ENCODE measurements around the gene MAST3. TPM values are rescaled to one million over a fixed set of nuclear protein-coding genes. Genes with fewer than 3 reads are reported as not detected.

MAST3 gene
- polyA plus RNA-seq, 1 donor from 2014 or later, result 2.3 TPM

DNA sequence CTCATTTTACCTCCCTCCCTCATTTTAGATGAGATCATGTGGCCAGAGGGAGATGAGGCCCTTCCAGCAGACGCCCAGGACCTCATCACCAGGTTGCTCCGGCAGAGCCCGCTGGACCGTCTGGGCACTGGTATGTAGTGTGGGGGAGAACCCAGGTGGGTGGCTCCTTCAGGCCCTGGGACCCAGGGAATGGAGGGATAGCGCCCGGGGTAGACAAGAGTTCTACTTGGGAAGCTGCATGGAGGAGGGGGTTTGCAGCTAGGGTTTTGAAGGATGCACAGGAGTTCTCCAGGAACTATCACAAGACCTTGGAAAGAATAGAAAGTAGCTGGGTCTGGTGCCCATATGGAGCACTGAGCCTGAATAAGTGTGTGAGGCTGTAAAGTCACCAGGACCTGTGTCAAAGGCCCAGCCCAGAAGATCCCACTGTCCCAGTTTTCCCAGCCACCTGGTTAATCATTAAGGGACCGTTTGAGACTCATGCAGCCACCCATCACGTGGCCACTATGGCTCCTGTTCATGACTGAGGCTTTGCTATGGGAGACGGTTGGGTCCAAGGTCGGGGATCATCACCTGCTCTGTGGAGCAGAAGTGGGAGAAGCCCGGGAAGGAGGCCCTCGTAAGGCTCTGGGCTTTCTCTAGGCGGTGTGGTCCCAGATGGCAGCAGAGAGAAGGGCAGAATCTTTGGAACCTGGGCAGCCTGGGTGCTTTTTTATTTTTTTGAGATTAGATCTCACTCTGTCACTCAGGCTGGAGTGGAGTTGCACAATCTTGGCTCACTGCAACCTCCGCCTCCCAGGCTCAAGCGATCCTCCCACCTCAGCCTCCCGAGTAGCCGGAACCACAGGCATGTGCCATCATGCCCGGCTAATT lies 38.4 kb downstream of the MAST3 start:
- Histone ChIP-seq H3K79me2 (replicated peaks; ENCODE audit: insufficient read depth, low read length) (no peaks in the 10 kb centered on the region), H3K27me3 (ENCODE audit: insufficient read depth, low read depth, low read length) (no peaks in the 10 kb centered on the region), H3K27ac (ENCODE audit: low read length) (no peak overlapping the region), H3K9me3 (ENCODE audit: low read length) (no peaks in the 10 kb centered on the region), H2AFZ (ENCODE audit: low read depth, low read length) (no peak overlapping the region), H3K4me3 (ENCODE audit: low read length) (no peak overlapping the region), H3K9me2 (ENCODE audit: insufficient read depth, low read length) (no peaks in the 10 kb centered on the region), H3K4me2 (ENCODE audit: low read length) (no peak overlapping the region), H4K20me1 (ENCODE audit: insufficient read depth) (no peaks in the 10 kb centered on the region), H3F3A (ENCODE audit: insufficient read depth, low read length, poor library complexity, severe bottlenecking) (no peaks in the 10 kb centered on the region), H3K36me3 (ENCODE audit: insufficient read depth, low read length) (no peaks in the 10 kb centered on the region), H3K9ac (ENCODE audit: low read length) (no peak overlapping the region)
- TF ChIP-seq MXI1 (conservative IDR thresholded peaks at IDR 0.05; ENCODE audit: poor library complexity, severe bottlenecking), result no peak

DNA sequence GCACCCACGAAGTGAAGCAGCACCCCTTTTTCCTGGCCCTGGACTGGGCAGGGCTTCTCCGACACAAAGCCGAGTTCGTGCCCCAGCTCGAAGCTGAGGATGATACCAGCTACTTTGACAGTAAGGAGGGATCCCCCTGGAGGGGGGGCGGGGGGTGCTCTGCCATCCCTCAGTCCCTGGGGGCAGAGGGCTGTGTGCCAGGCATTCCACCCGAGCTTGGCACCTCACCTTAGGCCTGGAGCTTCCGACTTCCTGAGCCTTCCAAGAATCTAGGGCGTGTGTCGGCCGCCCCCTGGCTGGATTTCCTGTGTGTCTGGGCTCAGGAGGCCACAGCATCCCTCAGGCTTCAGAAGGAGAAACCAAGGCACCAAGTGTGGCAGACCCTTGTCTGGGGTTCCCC lies 39.7 kb downstream of the MAST3 start:
- no peaks in the 10 kb centered on the region for H3K9me2 ChIP-seq (ENCODE audit: insufficient read depth, low read length)
- no peaks in the 10 kb centered on the region for H3F3A ChIP-seq (ENCODE audit: insufficient read depth, low read length, poor library complexity, severe bottlenecking)
- no peak overlapping the region for H2AFZ ChIP-seq (ENCODE audit: low read depth, low read length)
- H3K9me3 ChIP-seq (ENCODE audit: low read length), result no peaks in the 10 kb centered on the region
- no peaks in the 10 kb centered on the region for H3K27me3 ChIP-seq (ENCODE audit: insufficient read depth, low read depth, low read length)
- no peak overlapping the region for H3K4me3 ChIP-seq (ENCODE audit: low read length)
- no peaks in the 10 kb centered on the region for H3K79me2 ChIP-seq (replicated peaks; ENCODE audit: insufficient read depth, low read length)
- no peak overlapping the region for H3K27ac ChIP-seq (ENCODE audit: low read length)
- H4K20me1 ChIP-seq (ENCODE audit: insufficient read depth), result no peaks in the 10 kb centered on the region
- no peak overlapping the region for H3K9ac ChIP-seq (ENCODE audit: low read length)
- TF ChIP-seq EZH2 (IDR thresholded peaks at IDR 0.05; ENCODE audit: borderline replicate concordance, insufficient read depth, low read length, poor library complexity, severe bottlenecking), result no peak
- H3K4me2 ChIP-seq (ENCODE audit: low read length), result no peak overlapping the region
- H3K36me3 ChIP-seq (ENCODE audit: insufficient read depth, low read length), result no peaks in the 10 kb centered on the region

DNA sequence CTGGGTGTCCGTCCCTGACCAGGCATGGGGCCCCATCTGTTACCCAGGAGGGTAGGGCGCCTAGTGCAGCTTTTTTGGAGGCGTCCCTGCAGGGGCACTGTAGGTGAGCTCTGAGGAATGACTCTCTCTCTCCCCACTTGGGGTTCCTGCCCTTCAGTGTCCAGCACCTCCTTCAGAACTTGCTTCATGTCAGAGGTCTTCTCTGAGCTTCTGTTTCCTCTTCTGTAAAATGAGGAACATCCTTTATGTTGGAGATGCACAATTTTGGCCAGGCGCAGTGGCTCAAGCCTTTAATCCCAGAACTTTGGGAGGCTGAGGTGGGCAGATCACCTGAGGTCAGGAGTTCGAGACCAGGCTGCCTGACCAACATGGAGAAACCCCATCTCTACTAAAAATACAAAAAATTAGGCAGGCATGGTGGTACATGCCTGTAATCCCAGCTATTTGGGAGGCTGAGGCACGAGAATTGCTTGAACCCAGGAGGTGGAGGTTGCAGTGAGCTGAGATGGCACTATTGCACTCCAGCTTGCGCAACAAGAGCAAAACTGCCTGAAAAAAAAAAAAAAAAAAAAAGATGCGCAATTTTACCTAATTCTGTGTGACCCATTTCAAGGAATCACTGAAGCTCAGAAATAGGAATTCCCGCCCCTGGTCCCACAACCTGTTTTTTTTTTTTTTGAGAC lies 40.2 kb downstream of the MAST3 start:
- Histone ChIP-seq H3K79me2 (replicated peaks; ENCODE audit: insufficient read depth, low read length) (no peaks in the 10 kb centered on the region), H3K9me3 (ENCODE audit: low read length) (no peaks in the 10 kb centered on the region), H2AFZ (ENCODE audit: low read depth, low read length) (no peak overlapping the region), H4K20me1 (ENCODE audit: insufficient read depth) (no peaks in the 10 kb centered on the region), H3F3A (ENCODE audit: insufficient read depth, low read length, poor library complexity, severe bottlenecking) (no peaks in the 10 kb centered on the region), H3K27me3 (ENCODE audit: insufficient read depth, low read depth, low read length) (no peaks in the 10 kb centered on the region), H3K36me3 (ENCODE audit: insufficient read depth, low read length) (no peaks in the 10 kb centered on the region), H3K4me3 (ENCODE audit: low read length) (no peak overlapping the region), H3K27ac (ENCODE audit: low read length) (no peak overlapping the region), H3K9ac (ENCODE audit: low read length) (no peak overlapping the region), H3K9me2 (ENCODE audit: insufficient read depth, low read length) (no peaks in the 10 kb centered on the region), H3K4me2 (ENCODE audit: low read length) (no peak overlapping the region)
- TF ChIP-seq EZH2 (IDR thresholded peaks at IDR 0.05; ENCODE audit: borderline replicate concordance, insufficient read depth, low read length, poor library complexity, severe bottlenecking), result no peak
- TF ChIP-seq TAF1 (IDR thresholded peaks at IDR 0.05; ENCODE audit: low read depth), result no peak
- TF ChIP-seq, protein P1, sequence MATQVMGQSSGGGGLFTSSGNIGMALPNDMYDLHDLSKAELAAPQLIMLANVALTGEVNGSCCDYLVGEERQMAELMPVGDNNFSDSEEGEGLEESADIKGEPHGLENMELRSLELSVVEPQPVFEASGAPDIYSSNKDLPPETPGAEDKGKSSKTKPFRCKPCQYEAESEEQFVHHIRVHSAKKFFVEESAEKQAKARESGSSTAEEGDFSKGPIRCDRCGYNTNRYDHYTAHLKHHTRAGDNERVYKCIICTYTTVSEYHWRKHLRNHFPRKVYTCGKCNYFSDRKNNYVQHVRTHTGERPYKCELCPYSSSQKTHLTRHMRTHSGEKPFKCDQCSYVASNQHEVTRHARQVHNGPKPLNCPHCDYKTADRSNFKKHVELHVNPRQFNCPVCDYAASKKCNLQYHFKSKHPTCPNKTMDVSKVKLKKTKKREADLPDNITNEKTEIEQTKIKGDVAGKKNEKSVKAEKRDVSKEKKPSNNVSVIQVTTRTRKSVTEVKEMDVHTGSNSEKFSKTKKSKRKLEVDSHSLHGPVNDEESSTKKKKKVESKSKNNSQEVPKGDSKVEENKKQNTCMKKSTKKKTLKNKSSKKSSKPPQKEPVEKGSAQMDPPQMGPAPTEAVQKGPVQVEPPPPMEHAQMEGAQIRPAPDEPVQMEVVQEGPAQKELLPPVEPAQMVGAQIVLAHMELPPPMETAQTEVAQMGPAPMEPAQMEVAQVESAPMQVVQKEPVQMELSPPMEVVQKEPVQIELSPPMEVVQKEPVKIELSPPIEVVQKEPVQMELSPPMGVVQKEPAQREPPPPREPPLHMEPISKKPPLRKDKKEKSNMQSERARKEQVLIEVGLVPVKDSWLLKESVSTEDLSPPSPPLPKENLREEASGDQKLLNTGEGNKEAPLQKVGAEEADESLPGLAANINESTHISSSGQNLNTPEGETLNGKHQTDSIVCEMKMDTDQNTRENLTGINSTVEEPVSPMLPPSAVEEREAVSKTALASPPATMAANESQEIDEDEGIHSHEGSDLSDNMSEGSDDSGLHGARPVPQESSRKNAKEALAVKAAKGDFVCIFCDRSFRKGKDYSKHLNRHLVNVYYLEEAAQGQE (IDR thresholded peaks at IDR 0.05; ENCODE audit: borderline replicate concordance), result no peak
- TF ChIP-seq EP300 (conservative IDR thresholded peaks at IDR 0.05; ENCODE audit: poor library complexity, severe bottlenecking), result no peak
- TF ChIP-seq, protein P2, sequence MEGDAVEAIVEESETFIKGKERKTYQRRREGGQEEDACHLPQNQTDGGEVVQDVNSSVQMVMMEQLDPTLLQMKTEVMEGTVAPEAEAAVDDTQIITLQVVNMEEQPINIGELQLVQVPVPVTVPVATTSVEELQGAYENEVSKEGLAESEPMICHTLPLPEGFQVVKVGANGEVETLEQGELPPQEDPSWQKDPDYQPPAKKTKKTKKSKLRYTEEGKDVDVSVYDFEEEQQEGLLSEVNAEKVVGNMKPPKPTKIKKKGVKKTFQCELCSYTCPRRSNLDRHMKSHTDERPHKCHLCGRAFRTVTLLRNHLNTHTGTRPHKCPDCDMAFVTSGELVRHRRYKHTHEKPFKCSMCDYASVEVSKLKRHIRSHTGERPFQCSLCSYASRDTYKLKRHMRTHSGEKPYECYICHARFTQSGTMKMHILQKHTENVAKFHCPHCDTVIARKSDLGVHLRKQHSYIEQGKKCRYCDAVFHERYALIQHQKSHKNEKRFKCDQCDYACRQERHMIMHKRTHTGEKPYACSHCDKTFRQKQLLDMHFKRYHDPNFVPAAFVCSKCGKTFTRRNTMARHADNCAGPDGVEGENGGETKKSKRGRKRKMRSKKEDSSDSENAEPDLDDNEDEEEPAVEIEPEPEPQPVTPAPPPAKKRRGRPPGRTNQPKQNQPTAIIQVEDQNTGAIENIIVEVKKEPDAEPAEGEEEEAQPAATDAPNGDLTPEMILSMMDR (IDR thresholded peaks at IDR 0.05; ENCODE audit: poor library complexity, severe bottlenecking), result no peak
- TF ChIP-seq POLR2AphosphoS5 (IDR thresholded peaks at IDR 0.05), result no peak
- TF ChIP-seq RAD21 (conservative IDR thresholded peaks at IDR 0.05), result no peak
